GM12872 (cell line): ENCODE results near the gene NRBP1.

ENCODE experiments used
- TF ChIP-seq, protein P1 (sequence below): IDR thresholded peaks from 3 replicates; pipeline ENCODE4 v1.5.1; 2011; ENCODE audit warnings: low read depth, mild to moderate bottlenecking, low read length, moderate library complexity; ENCODE audit not compliant: insufficient read depth

NRBP1 gene

DNA sequence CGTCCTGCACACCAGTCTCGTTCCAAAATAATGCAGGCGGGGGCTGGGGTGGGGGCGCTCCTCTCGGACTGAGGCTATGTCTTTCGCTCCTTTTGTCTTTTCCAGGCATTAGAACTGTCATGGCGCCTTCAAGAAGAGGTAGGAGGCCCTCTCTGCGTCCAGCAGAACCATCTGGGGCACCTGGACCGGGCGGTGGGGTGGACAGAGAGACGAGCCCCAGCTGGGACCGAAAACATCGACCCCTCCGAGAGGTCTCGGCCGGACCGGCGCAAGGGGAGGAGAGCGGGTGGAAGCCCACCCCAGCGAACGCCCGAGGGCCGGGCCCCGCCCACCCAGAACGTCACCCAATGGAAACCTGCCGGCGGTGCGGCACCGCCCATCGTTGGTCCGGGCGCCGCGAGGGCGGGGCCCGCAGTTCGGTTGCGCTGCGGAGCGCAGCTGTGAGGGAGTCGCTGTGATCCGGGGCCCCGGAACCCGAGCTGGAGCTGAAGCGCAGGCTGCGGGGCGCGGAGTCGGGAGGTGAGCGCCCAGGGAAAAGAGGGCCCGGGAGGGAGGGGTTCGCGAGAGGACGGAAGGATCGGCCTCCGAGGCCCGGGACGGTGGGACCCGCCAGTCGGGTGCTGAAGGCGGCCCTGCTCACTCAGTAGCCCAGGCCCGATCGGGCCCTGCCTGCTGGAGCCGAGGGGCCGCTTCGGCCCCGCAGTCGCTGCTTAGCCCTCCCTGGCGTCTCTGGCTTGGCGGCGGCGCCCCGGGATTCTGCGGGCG is at the start of gene NRBP1:
Gene NRBP1, plus strand, starts transcription at position 419 of the 765 bp plus-strand sequence. CDS start 4,643 bp downstream, outside the sequence.
- TF ChIP-seq, protein P1, sequence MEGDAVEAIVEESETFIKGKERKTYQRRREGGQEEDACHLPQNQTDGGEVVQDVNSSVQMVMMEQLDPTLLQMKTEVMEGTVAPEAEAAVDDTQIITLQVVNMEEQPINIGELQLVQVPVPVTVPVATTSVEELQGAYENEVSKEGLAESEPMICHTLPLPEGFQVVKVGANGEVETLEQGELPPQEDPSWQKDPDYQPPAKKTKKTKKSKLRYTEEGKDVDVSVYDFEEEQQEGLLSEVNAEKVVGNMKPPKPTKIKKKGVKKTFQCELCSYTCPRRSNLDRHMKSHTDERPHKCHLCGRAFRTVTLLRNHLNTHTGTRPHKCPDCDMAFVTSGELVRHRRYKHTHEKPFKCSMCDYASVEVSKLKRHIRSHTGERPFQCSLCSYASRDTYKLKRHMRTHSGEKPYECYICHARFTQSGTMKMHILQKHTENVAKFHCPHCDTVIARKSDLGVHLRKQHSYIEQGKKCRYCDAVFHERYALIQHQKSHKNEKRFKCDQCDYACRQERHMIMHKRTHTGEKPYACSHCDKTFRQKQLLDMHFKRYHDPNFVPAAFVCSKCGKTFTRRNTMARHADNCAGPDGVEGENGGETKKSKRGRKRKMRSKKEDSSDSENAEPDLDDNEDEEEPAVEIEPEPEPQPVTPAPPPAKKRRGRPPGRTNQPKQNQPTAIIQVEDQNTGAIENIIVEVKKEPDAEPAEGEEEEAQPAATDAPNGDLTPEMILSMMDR, result no peak

DNA sequence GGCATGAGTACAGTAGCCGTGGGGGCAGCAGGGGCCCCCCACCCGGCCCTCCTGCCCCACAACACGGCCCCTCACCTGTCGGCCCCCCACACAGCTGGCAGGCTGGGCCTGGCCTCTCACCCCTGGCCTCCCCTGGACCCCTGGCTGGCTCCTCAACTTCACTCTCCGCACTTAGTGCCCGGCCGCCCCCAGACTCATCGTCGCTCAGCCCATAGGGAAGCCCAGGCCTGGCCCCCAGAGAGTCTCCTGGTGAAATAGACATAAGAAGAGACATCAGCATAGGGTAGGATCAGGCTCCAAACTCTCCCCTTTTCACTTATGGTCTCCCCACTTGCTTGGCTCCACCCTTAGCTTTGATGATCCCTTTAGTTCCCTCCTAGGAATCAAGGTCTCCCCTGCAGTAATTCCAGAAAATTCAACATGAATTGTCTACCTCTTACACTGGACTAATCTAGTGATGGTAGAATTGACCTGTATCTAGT is 49.6 kb upstream of the NRBP1 start:
- TF ChIP-seq, protein P1, result no peak

DNA sequence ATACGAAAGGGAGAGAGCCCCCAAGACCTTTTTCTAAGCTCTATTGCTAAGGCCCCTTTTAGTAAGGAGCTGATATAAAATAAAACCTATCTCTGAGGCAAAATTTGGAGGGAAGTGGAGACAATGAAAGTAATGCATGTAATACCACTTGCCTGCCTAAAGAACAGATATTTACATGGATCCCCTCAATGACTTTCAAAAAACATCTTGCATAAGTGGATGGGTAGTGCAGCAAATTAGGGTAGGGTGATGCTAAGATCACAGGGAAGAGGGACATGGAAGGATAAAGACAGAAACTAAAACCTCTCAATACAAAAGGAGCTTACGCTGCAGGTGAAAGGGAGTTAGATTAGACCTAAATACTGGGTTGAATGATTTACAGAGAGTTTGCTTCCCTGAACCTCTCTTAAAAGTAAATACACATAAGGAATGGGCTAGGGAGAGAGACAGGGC is 49.0 kb upstream of the NRBP1 start:
- TF ChIP-seq, protein P1, result no peak

DNA sequence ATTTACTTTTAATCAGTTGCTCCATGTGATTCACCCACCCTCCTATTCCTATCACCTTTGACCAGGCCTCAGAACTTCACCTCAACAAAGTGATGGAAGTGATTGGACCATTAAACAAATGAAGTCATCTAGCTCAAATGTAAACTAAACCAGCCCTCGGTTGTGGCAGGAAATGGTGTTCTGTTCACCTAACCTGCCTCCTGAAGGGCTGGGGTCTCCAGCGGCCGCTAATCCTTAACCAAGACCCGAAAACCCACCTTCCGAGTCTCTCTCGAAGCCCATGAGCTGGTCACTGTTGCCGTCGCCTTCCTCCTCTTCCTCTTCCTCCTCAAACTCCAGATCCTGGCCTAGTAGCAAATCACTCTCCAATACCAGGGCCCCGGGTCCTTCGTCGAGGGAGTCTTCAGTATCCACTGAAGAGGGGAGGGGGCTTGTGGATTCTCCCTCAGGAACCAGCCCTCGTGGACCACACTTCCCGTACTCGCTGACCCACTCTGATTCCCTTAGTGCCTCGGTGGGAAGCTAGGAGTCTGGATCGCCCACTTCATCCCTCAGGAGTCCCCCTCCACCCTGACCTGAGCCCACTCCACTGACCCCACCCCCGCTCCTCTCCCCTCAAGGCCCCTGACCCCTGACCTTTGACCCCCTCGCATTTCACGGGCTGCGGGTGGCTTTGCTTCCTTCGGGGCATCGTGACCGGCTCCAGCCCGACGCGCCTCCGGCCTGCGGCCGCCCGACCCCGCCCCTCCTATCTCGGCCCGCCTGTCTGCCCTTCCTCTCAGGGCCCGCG is 48.4 kb upstream of the NRBP1 start:
- TF ChIP-seq, protein P1, result no peak

DNA sequence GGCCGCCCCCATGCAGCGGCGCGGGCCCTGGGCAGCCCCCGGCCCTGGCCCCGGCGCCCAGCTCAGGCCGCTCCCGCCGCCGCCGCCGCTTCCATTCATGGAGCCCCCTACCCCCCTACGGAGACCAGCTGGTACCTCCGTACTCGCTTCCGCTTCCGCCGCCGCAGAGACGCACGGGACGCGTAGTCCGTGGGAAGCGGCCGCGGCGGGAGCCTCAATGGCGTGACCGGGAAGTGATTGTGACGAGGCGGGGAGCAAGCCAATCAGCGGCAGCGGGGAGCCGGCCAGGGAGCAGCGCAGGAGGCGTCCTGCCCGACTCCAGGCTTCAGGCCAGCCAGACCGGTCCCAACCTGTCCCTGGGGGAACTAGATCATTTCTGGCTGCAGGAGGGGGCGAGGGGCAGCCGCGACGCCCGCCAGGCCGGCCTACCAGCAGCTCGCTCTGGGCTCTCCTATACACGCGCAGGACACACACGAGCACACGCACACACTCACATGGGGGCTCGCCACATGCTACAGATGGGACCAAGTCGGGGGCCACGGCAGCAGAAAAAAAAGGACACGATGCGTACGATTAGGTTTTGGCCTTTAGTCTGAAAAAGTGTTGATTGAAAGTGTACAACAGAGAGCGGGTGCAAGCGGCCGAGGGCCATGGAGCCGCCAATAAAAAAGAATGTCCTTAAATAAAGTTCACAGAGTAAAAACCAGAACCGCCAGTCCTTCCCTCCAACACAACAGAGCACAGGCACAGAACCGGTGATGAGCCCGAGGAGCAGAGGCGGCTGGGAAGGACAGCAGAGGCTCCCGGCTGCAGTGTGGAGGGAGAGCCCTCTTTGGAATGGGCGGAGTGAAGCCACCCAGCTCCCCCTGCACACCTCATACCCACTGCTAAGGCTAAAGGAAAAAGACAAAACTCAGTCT is 47.5 kb upstream of the NRBP1 start, which contains the start of gene ZNF513:
Gene ZNF513, minus strand, starts transcription at position 109 of the 920 bp plus-strand sequence. CDS start 208 bp downstream, outside the sequence.
- TF ChIP-seq, protein P1, result no peak

DNA sequence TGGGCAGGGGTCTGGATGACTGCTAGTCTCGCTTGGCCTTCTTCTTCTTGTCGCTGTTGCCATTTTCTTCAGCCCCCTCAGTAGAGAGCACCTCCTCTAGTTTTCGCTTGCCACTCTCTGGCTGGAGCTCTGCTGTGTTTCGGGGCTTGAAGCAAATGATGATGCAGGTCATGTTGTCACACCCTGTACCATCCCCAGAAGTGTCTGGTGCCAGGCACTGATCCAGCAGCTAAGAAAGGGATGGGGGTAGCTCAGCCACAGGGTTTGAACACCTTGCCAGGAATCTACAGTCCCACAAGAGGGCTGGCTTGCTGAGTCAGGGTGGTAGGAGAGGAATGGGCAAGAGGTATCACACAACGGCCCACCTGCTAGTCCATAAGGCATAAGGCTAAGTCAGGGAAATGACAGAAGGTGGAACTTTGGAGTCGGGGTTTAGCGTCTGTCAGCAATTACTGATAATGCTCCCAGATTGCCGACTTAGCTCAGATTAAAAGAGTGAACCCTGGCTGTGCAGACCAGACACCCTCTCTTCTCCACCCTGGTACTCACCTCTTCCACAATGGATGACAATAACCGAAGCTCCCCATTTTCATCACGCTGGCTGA is 46.8 kb upstream of the NRBP1 start:
- TF ChIP-seq, protein P1, result no peak
